ENCODE measurements around the gene NXF1. TPM values are rescaled to one million over a fixed set of nuclear protein-coding genes. Genes with fewer than 3 reads are reported as not detected.
"Not testable (repeated sequence)": the region's sequence is repeated elsewhere in the genome, so short reads cannot be mapped to it uniquely, and the experiment has no call there.

NXF1 gene
- total RNA-seq, 1 donor, result 31.1 TPM

- H2AFZ ChIP-seq (ENCODE audit: low read length), result peak overlapping the region; percentile 70
- peak overlapping the region; percentile 99 for H3K4me3 ChIP-seq (ENCODE audit: insufficient read depth, low read length)
- H3K79me2 ChIP-seq (ENCODE audit: insufficient read depth, low read length), result peaks cover 81% of the 10 kb centered on the region
- peak; percentile 29 for DNase-seq (ENCODE audit: insufficient read length, low spot score, missing footprints)
- no peak for TF ChIP-seq CTCF (IDR thresholded peaks at IDR 0.05; ENCODE audit: extremely low read depth, low read depth, low read length)
- peaks cover 14% of the 10 kb centered on the region for H3K4me1 ChIP-seq (ENCODE audit: insufficient read depth, low read length)
- no peaks in the 10 kb centered on the region for H3K27me3 ChIP-seq (ENCODE audit: insufficient read depth, low read length)
- peaks cover 28% of the 10 kb centered on the region for H4K20me1 ChIP-seq (ENCODE audit: insufficient read depth, low read length)
- peak overlapping the region; percentile 97 for H3K27ac ChIP-seq (ENCODE audit: low read depth, low read length)
- peaks cover 57% of the 10 kb centered on the region for H3K36me3 ChIP-seq (ENCODE audit: insufficient read depth, low read length)
- H3K4me2 ChIP-seq (ENCODE audit: insufficient read depth, low read length), result peak overlapping the region; percentile 97
- no peaks in the 10 kb centered on the region for H3K9me3 ChIP-seq (ENCODE audit: low read depth, low read length)
Measured at GRCh38 chr11:62830904-62831519, 25.8 kb upstream of the NXF1 start.

GRCh38 chr11:62828130-62828529 is 22.9 kb upstream of the NXF1 start:
- not testable (repeated sequence) for H3K27ac ChIP-seq (ENCODE audit: low read depth, low read length); H3K9me3 ChIP-seq (ENCODE audit: low read depth, low read length); H3K4me3 ChIP-seq (ENCODE audit: insufficient read depth, low read length); H3K4me1 ChIP-seq (ENCODE audit: insufficient read depth, low read length); DNase-seq (ENCODE audit: insufficient read length, low spot score, missing footprints); H3K4me2 ChIP-seq (ENCODE audit: insufficient read depth, low read length); H3K27me3 ChIP-seq (ENCODE audit: insufficient read depth, low read length); H2AFZ ChIP-seq (ENCODE audit: low read length)
- H3K36me3 ChIP-seq (ENCODE audit: insufficient read depth, low read length), result peaks cover 58% of the 10 kb centered on the region
- H3K79me2 ChIP-seq (ENCODE audit: insufficient read depth, low read length), result peaks cover 57% of the 10 kb centered on the region
- H4K20me1 ChIP-seq (ENCODE audit: insufficient read depth, low read length), result peaks cover 26% of the 10 kb centered on the region

DNA sequence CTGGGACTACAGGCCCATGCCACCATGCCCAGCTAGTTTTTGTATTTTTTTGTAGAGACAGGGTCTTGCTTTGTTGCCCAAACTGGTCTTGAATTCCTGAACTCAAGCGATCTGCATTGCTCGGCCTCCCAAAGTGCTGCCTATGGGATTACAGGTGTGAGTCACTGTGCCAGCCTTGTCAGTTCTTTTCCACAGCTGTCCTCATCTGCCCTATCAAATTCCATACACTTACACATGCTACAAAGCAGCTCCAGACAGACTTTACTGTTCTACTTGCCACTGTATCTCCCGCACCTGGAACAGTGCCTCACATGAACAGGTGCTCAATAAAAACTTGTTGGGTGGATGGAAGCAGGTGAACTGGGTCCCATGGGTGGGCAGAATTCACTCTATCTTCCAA is 18.4 kb upstream of the NXF1 start:
- Histone ChIP-seq H3K79me2 (ENCODE audit: insufficient read depth, low read length) (peaks cover 23% of the 10 kb centered on the region), H3K4me2 (ENCODE audit: insufficient read depth, low read length) (no peak overlapping the region), H3K4me1 (ENCODE audit: insufficient read depth, low read length) (no peaks in the 10 kb centered on the region), H3K27me3 (ENCODE audit: insufficient read depth, low read length) (no peaks in the 10 kb centered on the region), H3K4me3 (ENCODE audit: insufficient read depth, low read length) (no peak overlapping the region), H4K20me1 (ENCODE audit: insufficient read depth, low read length) (peaks cover 6% of the 10 kb centered on the region), H3K27ac (ENCODE audit: low read depth, low read length) (no peak overlapping the region), H3K9me3 (ENCODE audit: low read depth, low read length) (no peaks in the 10 kb centered on the region), H3K36me3 (ENCODE audit: insufficient read depth, low read length) (peaks cover 81% of the 10 kb centered on the region), H2AFZ (ENCODE audit: low read length) (no peak overlapping the region)
- no peak for DNase-seq (ENCODE audit: insufficient read length, low spot score, missing footprints)
- TF ChIP-seq CTCF (IDR thresholded peaks at IDR 0.05; ENCODE audit: extremely low read depth, low read depth, low read length), result no peak

DNA sequence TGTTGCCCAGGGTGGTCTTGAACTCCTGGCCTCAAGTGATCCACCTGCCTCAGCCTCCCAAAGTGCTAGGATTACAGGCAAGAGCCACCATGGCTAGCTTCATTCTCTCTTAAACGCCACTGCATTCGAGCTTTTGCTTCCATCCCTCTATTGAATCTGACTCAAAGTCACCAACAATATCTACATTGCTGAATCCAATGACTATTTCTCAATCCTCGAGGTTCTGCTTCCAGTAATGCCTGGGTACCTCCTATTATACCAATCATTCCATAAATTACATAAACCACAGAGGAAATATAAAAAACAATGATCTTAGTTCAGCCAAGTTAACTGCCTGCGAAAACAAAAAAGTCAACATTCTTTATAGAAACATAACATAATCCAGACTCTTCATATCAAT is 11.9 kb upstream of the NXF1 start:
- no peaks in the 10 kb centered on the region for H3K9me3 ChIP-seq (ENCODE audit: low read depth, low read length)
- no peaks in the 10 kb centered on the region for H3K27me3 ChIP-seq (ENCODE audit: insufficient read depth, low read length)
- H3K4me2 ChIP-seq (ENCODE audit: insufficient read depth, low read length), result no peak overlapping the region
- peaks cover 61% of the 10 kb centered on the region for H3K36me3 ChIP-seq (ENCODE audit: insufficient read depth, low read length)
- DNase-seq (ENCODE audit: insufficient read length, low spot score, missing footprints), result no peak
- TF ChIP-seq CTCF (IDR thresholded peaks at IDR 0.05; ENCODE audit: extremely low read depth, low read depth, low read length), result no peak
- H3K4me3 ChIP-seq (ENCODE audit: insufficient read depth, low read length), result no peak overlapping the region
- no peak overlapping the region for H2AFZ ChIP-seq (ENCODE audit: low read length)
- no peaks in the 10 kb centered on the region for H3K4me1 ChIP-seq (ENCODE audit: insufficient read depth, low read length)
- no peaks in the 10 kb centered on the region for H3K79me2 ChIP-seq (ENCODE audit: insufficient read depth, low read length)
- no peaks in the 10 kb centered on the region for H4K20me1 ChIP-seq (ENCODE audit: insufficient read depth, low read length)
- no peak overlapping the region for H3K27ac ChIP-seq (ENCODE audit: low read depth, low read length)
